ENCODE data around the gene CAPN15.
"Not testable (repeated sequence)": the region's sequence is repeated elsewhere in the genome, so short reads cannot be mapped to it uniquely, and the experiment has no call there.

Gene CAPN15

DNA sequence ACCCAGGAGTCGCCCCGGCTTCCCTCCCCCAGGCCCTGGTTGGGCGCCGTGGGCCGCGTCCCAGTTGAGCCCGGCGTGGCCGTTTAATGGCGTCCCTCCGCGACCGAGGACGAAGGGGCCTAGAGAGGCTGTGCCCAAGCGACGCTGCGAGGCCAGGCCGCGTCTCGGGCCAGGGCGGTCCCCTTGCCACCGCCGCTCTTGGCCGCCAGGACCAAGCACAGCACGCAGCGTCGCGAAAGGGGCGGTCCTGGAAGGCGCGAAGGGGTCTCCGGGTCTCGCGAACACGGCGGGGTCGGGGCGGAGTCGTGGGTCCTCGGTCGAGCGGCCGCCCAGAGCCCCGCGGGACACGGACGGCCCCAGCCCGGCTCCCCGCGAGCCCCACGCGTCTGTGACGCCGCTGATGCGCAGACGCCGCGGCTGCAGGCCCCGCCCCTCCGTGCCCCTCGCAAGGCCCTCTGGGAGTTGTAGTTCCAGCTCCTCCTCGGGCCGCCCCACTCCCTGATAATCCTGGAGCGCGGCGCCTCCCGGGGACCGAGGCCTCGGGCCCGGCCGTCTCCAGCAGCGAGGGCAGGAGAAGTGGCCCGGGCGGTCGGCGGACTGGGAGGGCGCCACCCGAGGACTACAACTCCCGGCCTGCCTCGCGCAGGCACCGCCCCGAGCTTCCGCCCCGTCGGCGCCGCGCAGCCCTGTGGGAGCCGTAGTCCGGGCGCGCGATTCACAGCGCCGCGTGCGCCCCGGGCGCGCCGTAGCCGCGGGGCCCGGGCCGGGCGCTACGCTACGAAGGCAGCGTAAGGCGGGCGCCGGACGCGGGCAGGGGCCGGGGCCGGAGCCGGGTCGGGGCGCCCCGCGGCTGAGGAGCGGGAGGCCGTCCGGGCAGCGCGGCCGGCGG lies at the start of gene CAPN15:
TSS of gene CAPN15 (plus strand) at position 698 of the 889 bp plus-strand sequence. CDS start 19,127 bp downstream, outside the sequence.
- peak; percentile 94 for DNase-seq (ENCODE audit: low spot score)

DNA sequence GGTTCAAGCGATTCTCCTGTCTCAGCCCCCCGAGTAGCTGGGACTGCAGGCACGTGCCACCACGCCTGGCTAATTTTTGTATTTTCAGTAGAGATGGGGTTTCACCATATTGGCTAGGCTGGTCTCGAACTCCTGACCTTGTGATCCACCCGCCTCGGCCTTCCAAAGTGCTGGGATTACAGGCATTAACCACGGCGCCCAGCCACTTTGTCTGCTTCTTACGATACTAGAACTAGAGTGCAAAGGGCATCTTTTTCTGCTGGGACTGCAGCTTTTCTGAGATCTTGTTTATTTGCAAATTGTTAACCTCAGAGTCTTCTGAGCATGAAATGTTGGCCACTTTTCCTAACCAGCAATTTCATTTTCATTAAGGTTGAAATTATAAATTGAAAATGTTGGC lies 49.2 kb upstream of the CAPN15 start:
- not testable (repeated sequence) for DNase-seq (ENCODE audit: low spot score)

DNA sequence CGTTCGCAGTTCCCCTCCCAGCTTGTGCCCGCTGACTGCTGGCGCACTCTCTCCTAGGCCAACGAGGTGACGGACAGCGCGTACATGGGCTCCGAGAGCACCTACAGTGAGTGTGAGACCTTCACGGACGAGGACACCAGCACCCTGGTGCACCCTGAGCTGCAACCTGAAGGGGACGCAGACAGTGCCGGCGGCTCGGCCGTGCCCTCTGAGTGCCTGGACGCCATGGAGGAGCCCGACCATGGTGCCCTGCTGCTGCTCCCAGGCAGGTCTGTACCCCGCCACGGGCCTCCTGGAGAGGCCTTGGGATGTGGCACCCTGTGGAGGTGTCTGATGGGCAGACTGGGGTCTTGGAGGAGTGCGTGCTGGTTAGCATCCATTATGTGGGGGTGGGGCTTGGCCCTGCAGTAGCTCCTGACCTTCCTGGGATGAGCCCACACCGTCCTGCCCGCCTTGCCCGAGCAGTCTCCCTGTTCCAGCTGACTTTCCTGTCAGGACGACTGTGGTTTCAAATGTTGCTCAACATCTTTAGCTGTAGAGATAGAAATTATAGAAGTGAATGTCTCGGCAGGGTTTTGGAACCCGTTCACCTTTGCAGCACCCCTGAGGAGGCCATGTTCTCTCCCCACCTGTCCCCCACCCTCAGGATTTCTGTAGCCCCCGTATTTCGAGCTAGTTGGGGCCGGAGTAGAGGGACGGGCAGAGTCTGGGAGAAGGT lies 44.9 kb upstream of the CAPN15 start:
- no peak for DNase-seq (ENCODE audit: low spot score)

DNA sequence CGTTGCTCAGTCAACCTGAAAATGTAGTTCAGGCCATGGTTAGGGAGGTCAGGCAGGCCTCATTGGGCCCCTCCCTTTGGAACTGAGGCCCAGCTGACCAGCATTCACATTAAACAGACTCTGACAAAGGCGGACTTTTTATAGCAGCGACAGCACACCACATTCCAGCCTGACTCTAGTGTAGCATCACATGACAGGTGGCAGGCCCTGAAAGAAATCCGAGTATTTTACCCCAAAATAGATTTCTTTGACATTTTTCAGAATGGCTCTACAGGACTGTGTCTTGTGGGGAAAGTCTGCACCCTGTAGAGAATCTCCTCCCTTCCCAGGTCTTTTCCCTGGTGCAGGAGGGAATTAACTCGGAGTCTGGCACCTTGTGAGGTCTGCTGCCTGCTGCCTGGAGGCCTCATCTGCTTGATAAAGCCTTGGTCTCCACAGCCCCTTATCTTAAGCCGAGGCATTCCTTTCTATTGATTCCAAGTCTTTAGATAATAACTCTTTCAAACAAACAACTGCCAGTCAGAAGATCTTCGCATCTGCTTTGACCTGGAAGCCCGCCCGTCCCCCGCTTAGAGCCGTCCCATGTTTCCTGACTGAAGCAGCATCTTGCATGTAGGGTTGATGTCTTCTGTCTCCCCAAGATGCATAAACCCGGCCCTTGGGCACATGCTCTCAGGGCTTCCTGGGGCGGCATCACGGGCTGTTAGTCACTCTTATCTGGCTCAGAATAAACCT lies 44.0 kb upstream of the CAPN15 start:
- no peak for DNase-seq (ENCODE audit: low spot score)

GRCh38 chr16:489606-490005 lies 37.9 kb upstream of the CAPN15 start:
- no peak for DNase-seq (ENCODE audit: low spot score)

GRCh38 chr16:490768-491167 lies 36.7 kb upstream of the CAPN15 start:
- DNase-seq (ENCODE audit: low spot score): no peak

DNA sequence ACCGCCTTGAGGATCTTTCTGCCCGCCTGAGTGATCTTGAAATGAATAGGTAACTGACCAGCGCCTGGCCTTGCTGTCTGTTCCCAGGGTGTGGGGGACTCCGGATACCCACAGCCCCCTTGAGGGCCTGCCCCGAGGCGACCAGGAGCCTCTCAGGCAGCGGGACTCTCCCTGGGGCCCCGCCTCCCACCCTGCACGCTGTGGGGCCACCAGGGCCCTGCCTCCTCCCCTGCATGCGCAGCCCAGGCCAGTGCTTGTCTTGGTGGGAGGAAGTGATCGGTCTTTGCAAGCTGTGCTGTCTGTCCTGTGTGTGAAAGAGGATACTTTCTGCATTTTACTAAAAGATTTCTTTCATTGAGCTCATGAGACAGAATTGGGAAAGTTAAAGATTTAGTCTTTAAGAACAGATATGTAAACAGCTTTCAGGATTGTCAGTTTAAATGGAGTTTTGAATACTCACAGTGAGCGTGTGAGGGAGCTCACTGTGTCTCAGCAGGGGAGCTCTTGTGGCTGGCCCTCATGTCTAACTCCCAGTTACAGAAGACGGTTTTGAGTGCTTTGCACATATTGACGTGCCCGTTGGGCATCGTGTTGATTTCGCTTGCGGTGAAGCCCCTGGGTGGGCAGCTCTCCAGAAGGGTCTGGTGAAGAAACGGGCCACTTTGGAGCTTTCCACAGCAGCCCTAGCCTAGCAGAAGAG lies 36.1 kb upstream of the CAPN15 start:
- no peak for DNase-seq (ENCODE audit: low spot score)

GRCh38 chr16:492211-492875 lies 35.2 kb upstream of the CAPN15 start:
- DNase-seq (ENCODE audit: low spot score): no peak

- DNase-seq (ENCODE audit: low spot score): not testable (repeated sequence)
Measured at GRCh38 chr16:494676-495075, 32.8 kb upstream of the CAPN15 start.

DNA sequence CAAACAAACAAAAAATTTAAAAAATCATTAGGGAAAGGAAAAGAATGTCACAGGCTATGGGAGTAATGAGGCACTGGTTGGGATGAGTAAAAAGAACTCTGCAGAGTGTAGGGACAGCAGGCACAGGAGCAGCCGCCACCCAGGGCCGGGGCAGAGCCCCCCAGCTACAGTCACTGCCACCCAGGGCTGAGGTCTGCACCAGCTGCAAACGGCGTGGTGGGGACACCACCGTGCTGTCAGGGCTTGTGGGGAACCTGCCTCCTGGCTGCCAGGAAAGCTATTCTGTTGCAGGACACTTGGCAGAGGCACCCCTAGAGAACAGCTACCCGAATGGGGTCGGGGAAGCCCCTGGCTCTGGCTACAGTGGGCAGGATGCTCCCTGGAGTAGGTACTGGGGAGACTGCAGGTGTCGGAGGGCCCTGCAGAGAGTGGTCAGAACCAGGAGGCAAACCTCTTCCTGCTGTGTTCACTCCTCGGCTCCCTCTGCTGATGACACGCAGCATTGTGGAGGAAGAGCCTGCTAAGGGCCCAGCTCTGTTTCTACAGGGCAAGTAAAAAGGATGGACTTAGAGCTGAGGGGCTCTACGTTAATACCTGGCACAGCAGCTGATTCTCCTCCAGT lies 32.3 kb upstream of the CAPN15 start:
- no peak for DNase-seq (ENCODE audit: low spot score)

DNA sequence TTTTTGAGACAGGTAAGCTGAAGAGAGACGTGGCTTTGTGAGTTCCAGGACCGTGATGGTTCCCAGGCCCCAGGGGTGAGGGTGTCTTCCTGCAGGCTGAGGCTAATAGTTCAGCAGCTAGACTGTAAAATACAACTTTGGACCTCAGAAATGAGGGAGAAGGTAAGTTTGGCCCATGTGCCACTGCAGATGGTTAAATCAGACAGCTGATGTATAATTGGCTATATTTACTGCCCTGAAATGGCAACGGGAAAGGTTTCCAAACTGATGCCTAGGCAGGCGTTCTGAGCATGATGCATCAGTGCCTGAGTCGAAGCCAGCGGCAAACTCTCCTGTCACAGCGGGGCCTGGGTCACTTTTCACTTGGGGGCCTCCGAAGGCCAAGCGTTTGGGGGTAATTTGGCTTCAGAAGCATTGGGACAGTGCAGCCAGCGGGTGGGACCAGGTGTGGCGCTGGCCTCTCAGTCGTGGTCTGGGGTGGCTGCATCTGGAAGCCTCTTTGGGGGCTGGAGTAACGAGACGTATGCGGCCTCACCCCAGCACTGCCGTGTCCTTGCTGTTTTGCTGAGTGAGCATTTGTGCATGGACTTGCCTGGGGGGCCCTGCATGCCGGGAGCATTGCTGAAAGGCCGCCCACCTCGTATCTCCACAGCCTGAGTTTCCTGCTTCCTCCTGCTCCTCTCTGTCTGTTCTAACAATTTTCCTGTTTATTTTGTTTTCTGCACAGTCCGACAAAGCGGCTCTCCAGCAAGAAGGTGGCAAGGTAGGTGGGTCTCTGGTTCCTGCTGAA lies 31.2 kb upstream of the CAPN15 start:
- DNase-seq (ENCODE audit: low spot score): no peak

DNA sequence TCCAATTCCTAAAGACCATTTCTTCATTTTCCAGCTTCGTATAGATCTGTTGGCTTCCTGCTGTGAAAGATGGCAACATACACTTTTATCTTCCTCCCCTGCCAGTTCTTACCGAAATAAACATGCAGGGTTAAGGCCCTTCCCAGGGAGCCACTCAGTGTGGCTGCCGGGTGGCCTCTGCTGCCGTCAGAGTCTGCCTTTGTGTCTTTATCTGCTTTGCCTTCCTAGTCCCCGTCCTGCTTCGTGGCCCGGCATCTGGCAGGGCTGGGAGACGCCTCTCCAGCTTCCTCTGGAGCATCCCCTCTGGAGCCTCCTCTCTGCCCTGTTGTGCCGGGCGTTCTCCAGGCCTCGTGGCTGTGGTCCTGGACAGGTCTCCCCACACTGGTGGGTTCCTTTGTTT lies 30.3 kb upstream of the CAPN15 start:
- DNase-seq (ENCODE audit: low spot score): no peak

DNA sequence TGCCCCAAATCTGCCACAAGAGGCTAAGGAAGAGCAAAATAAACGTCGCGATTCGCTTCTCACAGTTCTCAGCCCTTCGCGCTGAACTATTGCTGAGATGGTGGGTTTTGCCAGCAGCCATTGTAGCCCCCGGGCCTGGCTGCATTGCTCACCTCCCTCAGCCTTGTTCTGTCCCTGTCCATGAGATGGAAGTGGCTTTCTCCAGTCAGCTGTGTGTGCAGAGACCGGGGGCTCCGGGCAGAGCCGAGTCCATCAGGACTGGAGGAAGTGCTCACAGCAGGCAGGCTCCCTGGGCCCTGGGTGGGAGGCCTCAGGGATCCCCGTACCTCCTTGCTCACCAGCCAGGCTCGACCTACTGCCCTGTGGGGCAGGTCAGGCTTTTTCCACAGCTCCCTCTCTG lies 27.6 kb upstream of the CAPN15 start:
- no peak for DNase-seq (ENCODE audit: low spot score)

- no peak for DNase-seq (ENCODE audit: low spot score)
Measured at GRCh38 chr16:500709-501108, 26.8 kb upstream of the CAPN15 start.

GRCh38 chr16:502179-502943 lies 25.2 kb upstream of the CAPN15 start:
- no peak for DNase-seq (ENCODE audit: low spot score)

- DNase-seq (ENCODE audit: low spot score): no peak
Measured at GRCh38 chr16:503150-504071, 24.1 kb upstream of the CAPN15 start.

DNA sequence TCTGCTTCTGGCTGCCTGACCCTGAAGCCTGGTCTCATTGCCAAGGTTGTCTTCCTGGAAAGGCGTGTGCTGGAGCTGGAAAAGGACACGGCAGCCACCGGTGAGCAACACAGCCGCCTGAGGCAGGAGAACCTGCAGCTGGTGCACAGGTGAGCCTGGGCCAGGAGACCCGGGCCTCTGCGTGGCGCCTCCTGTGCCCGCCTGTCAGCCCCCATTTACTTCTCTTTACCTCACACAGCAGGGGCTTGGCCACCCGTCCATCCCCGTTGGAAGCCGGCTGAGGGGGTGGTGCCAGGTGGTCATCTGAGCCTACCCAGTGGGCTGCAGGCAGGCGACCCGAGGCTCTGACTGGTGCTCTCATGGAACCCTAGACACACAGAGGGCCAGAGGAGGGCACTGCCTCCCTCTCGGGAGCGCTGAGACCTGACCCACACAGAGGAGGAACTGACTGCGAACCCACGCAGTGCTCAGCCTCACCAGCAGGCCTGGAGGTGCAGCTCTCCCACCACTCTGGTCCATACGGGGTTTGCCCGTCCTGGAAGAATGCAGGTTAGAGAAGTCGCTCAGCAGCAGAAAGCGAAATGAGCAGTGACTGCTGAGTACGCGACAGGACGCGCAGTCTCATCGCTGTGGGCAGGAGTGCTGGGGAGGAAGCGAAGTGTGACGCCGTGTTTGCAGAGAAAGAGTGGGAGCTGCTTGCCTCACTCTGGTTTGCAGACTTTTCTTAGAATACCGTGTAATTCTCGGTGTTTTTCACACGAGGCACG lies 21.9 kb upstream of the CAPN15 start:
- DNase-seq (ENCODE audit: low spot score): no peak

- no peak for DNase-seq (ENCODE audit: low spot score)
Measured at GRCh38 chr16:506246-506546, 21.3 kb upstream of the CAPN15 start.

Measured in left forelimb (tissue), 1 donor.